ACC112 (cell line): ENCODE measurements around the gene MAD1L1.
"Not testable (repeated sequence)": the region's sequence is repeated elsewhere in the genome, so short reads cannot be mapped to it uniquely, and the experiment has no call there.

Experiments
- H2AFZ ChIP-seq: fragments of 200-600 bp; sonication (generic); one replicate; pipeline ENCODE4 v1.6.0; 2017; ENCODE audit warnings: antibody characterized with exemption, low read length; ENCODE audit not compliant: unreplicated experiment
- H3K27ac ChIP-seq: fragments of 200-600 bp; sonication (generic); 2 replicates; pipeline ENCODE4 v1.5.1; 2014; ENCODE audit warnings: low read depth, mild to moderate bottlenecking, antibody characterized with exemption, low read length, moderate library complexity
- H3K27me3 ChIP-seq: fragments of 200-600 bp; sonication (generic); 2 replicates; pipeline ENCODE4 v1.6.1; 2014; ENCODE audit warnings: mild to moderate bottlenecking, antibody characterized with exemption, low read length, moderate library complexity, mixed read lengths; ENCODE audit not compliant: insufficient read depth
- H3K36me3 ChIP-seq: fragments of 200-600 bp; sonication (generic); 2 replicates; pipeline ENCODE4 v1.6.1; 2016; ENCODE audit warnings: mild to moderate bottlenecking, antibody characterized with exemption, low read length, moderate library complexity, mixed read lengths; ENCODE audit not compliant: insufficient read depth
- H3K4me1 ChIP-seq: fragments of 200-600 bp; sonication (generic); one replicate; pipeline ENCODE4 v1.6.1; 2016; ENCODE audit warnings: low read length, mixed read lengths; ENCODE audit not compliant: insufficient read depth, unreplicated experiment, control insufficient read depth
- H3K4me3 ChIP-seq: fragments of 200-600 bp; sonication (generic); 2 replicates; pipeline ENCODE4 v1.5.1; 2014; ENCODE audit warnings: mild to moderate bottlenecking, low read depth, low read length
- H3K79me2 ChIP-seq: fragments of 200-600 bp; sonication (generic); one replicate; pipeline ENCODE4 v1.6.0; 2016; ENCODE audit warnings: low read length; ENCODE audit not compliant: control insufficient read depth, unreplicated experiment, insufficient read depth

MAD1L1 gene

GRCh38 chr7:2164646-2165045, 68.1 kb downstream of the MAD1L1 start:
- Histone ChIP-seq H3K79me2 (no peaks in the 10 kb centered on the region), H3K4me1 (no peaks in the 10 kb centered on the region), H3K36me3 (no peaks in the 10 kb centered on the region), H3K27me3 (no peaks in the 10 kb centered on the region), H3K4me3 (no peak overlapping the region), H2AFZ (no peak overlapping the region), H3K27ac (no peak overlapping the region)

- H3K4me3 ChIP-seq = no peak overlapping the region
- no peaks in the 10 kb centered on the region for H3K4me1 ChIP-seq
- no peaks in the 10 kb centered on the region for H3K36me3 ChIP-seq
- no peak overlapping the region for H3K27ac ChIP-seq
- H2AFZ ChIP-seq = no peak overlapping the region
- H3K27me3 ChIP-seq = no peaks in the 10 kb centered on the region
- no peaks in the 10 kb centered on the region for H3K79me2 ChIP-seq
Measured at GRCh38 chr7:2163600-2164555, 68.9 kb downstream of the MAD1L1 start.

- Histone ChIP-seq H2AFZ (no peak overlapping the region), H3K4me3 (no peak overlapping the region), H3K4me1 (peaks cover 4% of the 10 kb centered on the region), H3K79me2 (no peaks in the 10 kb centered on the region), H3K27ac (no peak overlapping the region), H3K36me3 (no peaks in the 10 kb centered on the region), H3K27me3 (no peaks in the 10 kb centered on the region)
Measured at GRCh38 chr7:2162959-2163358, 69.8 kb downstream of the MAD1L1 start.

- H3K27ac ChIP-seq, H2AFZ ChIP-seq, H3K27me3 ChIP-seq, H3K4me3 ChIP-seq, H3K36me3 ChIP-seq, H3K79me2 ChIP-seq: not testable (repeated sequence)
- H3K4me1 ChIP-seq = peaks cover 11% of the 10 kb centered on the region
Measured at GRCh38 chr7:2162004-2162902, 70.5 kb downstream of the MAD1L1 start.

- Histone ChIP-seq H3K4me1 (peaks cover 15% of the 10 kb centered on the region), H3K27ac (no peak overlapping the region), H3K36me3 (no peaks in the 10 kb centered on the region), H2AFZ (no peak overlapping the region), H3K79me2 (no peaks in the 10 kb centered on the region), H3K4me3 (no peak overlapping the region), H3K27me3 (no peaks in the 10 kb centered on the region)
Measured at GRCh38 chr7:2159176-2159520, 73.6 kb downstream of the MAD1L1 start.

GRCh38 chr7:2158331-2159175, 74.2 kb downstream of the MAD1L1 start:
- peaks cover 15% of the 10 kb centered on the region for H3K4me1 ChIP-seq
- H3K4me3 ChIP-seq = no peak overlapping the region
- H3K27ac ChIP-seq = no peak overlapping the region
- no peak overlapping the region for H2AFZ ChIP-seq
- H3K27me3 ChIP-seq = no peaks in the 10 kb centered on the region
- H3K79me2 ChIP-seq = no peaks in the 10 kb centered on the region
- no peaks in the 10 kb centered on the region for H3K36me3 ChIP-seq

- Histone ChIP-seq H3K4me3 (no peak overlapping the region), H3K79me2 (no peaks in the 10 kb centered on the region), H3K4me1 (peaks cover 15% of the 10 kb centered on the region), H3K27ac (peak overlapping the region; percentile 30; the same call in 1 of the 2 replicates), H2AFZ (no peak overlapping the region), H3K27me3 (no peaks in the 10 kb centered on the region), H3K36me3 (no peaks in the 10 kb centered on the region)
Measured at GRCh38 chr7:2157473-2158279, 75.1 kb downstream of the MAD1L1 start.

GRCh38 chr7:2156756-2157472, 75.8 kb downstream of the MAD1L1 start:
- Histone ChIP-seq H3K4me1 (peaks cover 15% of the 10 kb centered on the region), H3K79me2 (no peaks in the 10 kb centered on the region), H3K27me3 (no peaks in the 10 kb centered on the region), H2AFZ (no peak overlapping the region), H3K27ac (peak overlapping the region; percentile 30; the same call in 1 of the 2 replicates), H3K36me3 (no peaks in the 10 kb centered on the region), H3K4me3 (no peak overlapping the region)

- Histone ChIP-seq H3K4me1 (peaks cover 15% of the 10 kb centered on the region), H3K27ac (no peak overlapping the region), H2AFZ (no peak overlapping the region), H3K4me3 (no peak overlapping the region), H3K79me2 (no peaks in the 10 kb centered on the region), H3K27me3 (no peaks in the 10 kb centered on the region), H3K36me3 (no peaks in the 10 kb centered on the region)
Measured at GRCh38 chr7:2154831-2155230, 77.9 kb downstream of the MAD1L1 start.
